Liver (tissue), 9 donors: ENCODE measurements around the gene PIGR. TPM values are rescaled to one million over a fixed set of nuclear protein-coding genes. Genes with fewer than 3 reads are reported as not detected.

ENCODE experiments used
- DNase-seq: peaks from one replicate; pipeline ENCODE4 v3.0.0-alpha.2; 2017; ENCODE audit warnings: low spot score
- H3K27ac ChIP-seq, 2 donors: one replicate each; pipeline ENCODE4 v1.7.0; 2013; ENCODE audit warnings: inconsistent platforms in 2 of 2, low read length in 2 of 2, control low read depth in 1 of 2, low read depth in 1 of 2, mild to moderate bottlenecking in 1 of 2
- H3K27me3 ChIP-seq, 4 donors: one replicate each; pipeline versions ENCODE4 v1.6.1 to v1.7.0; 2013; ENCODE audit warnings: low read length in 3 of 4, inconsistent platforms in 1 of 4, mild to moderate bottlenecking in 1 of 4, moderate library complexity in 1 of 4; ENCODE audit not compliant: control insufficient read depth in 4 of 4, insufficient read depth in 4 of 4
- H3K36me3 ChIP-seq, 4 donors: one replicate each; pipeline versions ENCODE4 v1.6.1 to v1.7.0; 2013; ENCODE audit warnings: low read length in 3 of 4, mild to moderate bottlenecking in 3 of 4, low read depth in 1 of 4, moderate library complexity in 1 of 4; ENCODE audit not compliant: control insufficient read depth in 4 of 4, insufficient read depth in 3 of 4
- H3K4me1 ChIP-seq, 4 donors: one replicate each; pipeline versions ENCODE4 v1.6.1 to v1.7.0; 2013; ENCODE audit warnings: low read length in 3 of 4, mild to moderate bottlenecking in 3 of 4, moderate library complexity in 1 of 4; ENCODE audit not compliant: control insufficient read depth in 4 of 4, insufficient read depth in 4 of 4
- H3K4me3 ChIP-seq, 3 donors: one replicate each; pipeline versions ENCODE4 v1.6.1 to v1.7.0; 2013; ENCODE audit warnings: low read length in 3 of 3, control low read depth in 1 of 3, low read depth in 1 of 3, mild to moderate bottlenecking in 1 of 3
- H3K9ac ChIP-seq, 2 donors: one replicate each; pipeline ENCODE4 v1.7.0; 2013; ENCODE audit warnings: low read length in 2 of 2, mild to moderate bottlenecking in 2 of 2, moderate library complexity in 2 of 2, control low read depth in 1 of 2, low read depth in 1 of 2
- H3K9me3 ChIP-seq, 4 donors: one replicate each; pipeline versions ENCODE4 v1.6.1 to v1.7.0; 2013; ENCODE audit warnings: low read length in 3 of 4; ENCODE audit not compliant: control insufficient read depth in 4 of 4
- ATF3 ChIP-seq: IDR thresholded peaks from 2 replicates; pipeline ENCODE4 v1.6.1; 2016; ENCODE audit warnings: antibody characterized with exemption
- CTCF ChIP-seq: fragments of 150-350 bp; IDR thresholded peaks from 2 replicates; pipeline ENCODE4 v1.5.1; 2017; ENCODE audit warnings: improper control_type of control experiment, low read depth, low read length; ENCODE audit not compliant: missing input control
- EGR1 ChIP-seq, 2 donors: IDR thresholded peaks; 2 replicates each; pipeline ENCODE4 v1.6.1; 2016 to 2018; ENCODE audit warnings: antibody characterized with exemption in 2 of 2, low read depth in 2 of 2
- FOXA1 ChIP-seq: IDR thresholded peaks from 2 replicates; pipeline ENCODE4 v1.6.1; 2016; ENCODE audit warnings: antibody characterized with exemption
- FOXA2 ChIP-seq: IDR thresholded peaks from 2 replicates; pipeline ENCODE4 v1.6.1; 2016; ENCODE audit warnings: antibody characterized with exemption
- GABPA ChIP-seq, 2 donors: IDR thresholded peaks in 1 of 2; conservative IDR thresholded peaks in 1 of 2; 2 replicates each; pipeline ENCODE4 v1.6.1; 2016; ENCODE audit warnings: antibody characterized with exemption in 2 of 2, mild to moderate bottlenecking in 1 of 2, moderate library complexity in 1 of 2
- HNF4A ChIP-seq, 2 donors: conservative IDR thresholded peaks; 2 replicates each; pipeline ENCODE4 v1.6.1; 2016; ENCODE audit warnings: antibody characterized with exemption in 2 of 2, mild to moderate bottlenecking in 2 of 2
- HNF4G ChIP-seq: IDR thresholded peaks from 2 replicates; pipeline ENCODE4 v1.6.1; 2016; ENCODE audit warnings: antibody characterized with exemption
- JUND ChIP-seq, 2 donors: IDR thresholded peaks; 2 replicates each; pipeline ENCODE4 v1.6.1; 2016; ENCODE audit warnings: antibody characterized with exemption in 2 of 2
- MAX ChIP-seq: IDR thresholded peaks from 2 replicates; pipeline ENCODE4 v1.6.1; 2016; ENCODE audit warnings: antibody characterized with exemption
- NR2F2 ChIP-seq: IDR thresholded peaks from 2 replicates; pipeline ENCODE4 v1.6.1; 2016; ENCODE audit warnings: antibody characterized with exemption
- RAD21 ChIP-seq, 2 donors: IDR thresholded peaks; 2 replicates each; pipeline ENCODE4 v1.6.1; 2016; ENCODE audit warnings: antibody characterized with exemption in 2 of 2, mild to moderate bottlenecking in 2 of 2
- RXRA ChIP-seq, 2 donors: IDR thresholded peaks; 2 replicates each; pipeline ENCODE4 v1.6.1; 2017 to 2018; ENCODE audit warnings: antibody characterized with exemption in 2 of 2, mild to moderate bottlenecking in 1 of 2
- SP1 ChIP-seq: IDR thresholded peaks from 2 replicates; pipeline ENCODE4 v1.6.1; 2018; ENCODE audit warnings: antibody characterized with exemption, mild to moderate bottlenecking
- YY1 ChIP-seq: IDR thresholded peaks from 2 replicates; pipeline ENCODE4 v1.6.1; 2016; ENCODE audit warnings: antibody characterized with exemption, mild to moderate bottlenecking
- ZBTB33 ChIP-seq: IDR thresholded peaks from 2 replicates; pipeline ENCODE4 v1.6.1; 2016; ENCODE audit warnings: antibody characterized with exemption
- WGBS: extraction: QIAGEN DNeasy Blood & Tissue Kit; methylation state at CpG from one replicate; pipeline ENCODE4 v1.1.7; 2013; 5-methylcytosine and 5-hydroxymethylcytosine counted together
- polyA plus RNA-seq, 2 donors: library from polyadenylated mRNA; stranded (reverse) in 1 of 2; unstranded in 1 of 2; fragments of 200-250 nt in 1 of 2; fragments of >200 nt in 1 of 2; fragmentation: Nextera tagmentation in 1 of 2; extraction: Ambion mirVana in 1 of 2; gene quantifications; one replicate each; pipeline versions ENCODE4 v1.2.1 to v1.2.3, GENCODE V29; 2013 to 2015
- total RNA-seq, 2 donors: library from RNA; depleted of rRNA; stranded (reverse); fragments of >200 nt; gene quantifications; one replicate each; pipeline ENCODE4 v1.2.3, GENCODE V29; 2014
- donor health status: healthy.
- donor health status: healthy.
- donor health status: healthy.
- donor health status: healthy.
- donor health status: healthy.

PIGR gene
- total and polyA plus RNA-seq, 4 donors: 0.09 to 43.3 (median 14.1) TPM

DNA sequence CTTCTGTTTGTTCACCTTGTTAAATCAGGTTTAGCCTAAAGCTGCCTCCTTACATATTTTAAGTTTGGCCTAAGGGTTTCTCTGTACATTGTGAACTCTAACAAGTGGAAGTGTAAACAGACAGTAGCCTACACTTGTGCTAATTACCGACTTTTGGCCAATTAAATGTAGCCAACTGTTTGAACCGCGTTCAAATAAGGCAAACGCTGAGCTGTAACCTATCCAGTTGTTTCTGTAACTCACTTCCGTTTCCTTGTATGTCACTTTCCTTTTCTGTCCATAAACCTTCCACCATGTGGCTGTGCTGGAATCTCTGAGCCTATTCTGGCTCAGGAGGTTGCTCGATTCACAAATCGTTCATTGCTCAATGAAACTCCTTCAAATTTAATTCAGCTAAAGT lies 32.0 kb upstream of the PIGR start:
- WGBS: 76% methylated on average over 7 of the region's 7 CpGs
- Histone ChIP-seq H3K9me3 (no peaks in the 10 kb centered on the region), H3K4me1 (peaks cover 0 to 2% (median 0%) of the 10 kb centered on the region in 4 donors), H3K27ac (no peak overlapping the region), H3K4me3 (no peak overlapping the region), H3K36me3 (no peaks in the 10 kb centered on the region), H3K27me3 (no peaks in the 10 kb centered on the region), H3K9ac (no peak overlapping the region)
- DNase-seq: no peak
- TF ChIP-seq ATF3 (no peak), MAX (no peak), CTCF (no peak), EGR1 (IDR thresholded peaks at IDR 0.05; ENCODE audit: low read depth in 2 of 2) (no peak), NR2F2 (no peak), RXRA (IDR thresholded peaks at IDR 0.05) (no peak), FOXA2 (no peak), YY1 (no peak), RAD21 (IDR thresholded peaks at IDR 0.05) (no peak), JUND (IDR thresholded peaks at IDR 0.05) (no peak), ZBTB33 (no peak), GABPA (IDR thresholded peaks at IDR 0.05 in 1 of 2, conservative IDR thresholded peaks at IDR 0.05 in 1 of 2) (no peak), HNF4G (no peak), FOXA1 (no peak), HNF4A (conservative IDR thresholded peaks at IDR 0.05) (no peak)

DNA sequence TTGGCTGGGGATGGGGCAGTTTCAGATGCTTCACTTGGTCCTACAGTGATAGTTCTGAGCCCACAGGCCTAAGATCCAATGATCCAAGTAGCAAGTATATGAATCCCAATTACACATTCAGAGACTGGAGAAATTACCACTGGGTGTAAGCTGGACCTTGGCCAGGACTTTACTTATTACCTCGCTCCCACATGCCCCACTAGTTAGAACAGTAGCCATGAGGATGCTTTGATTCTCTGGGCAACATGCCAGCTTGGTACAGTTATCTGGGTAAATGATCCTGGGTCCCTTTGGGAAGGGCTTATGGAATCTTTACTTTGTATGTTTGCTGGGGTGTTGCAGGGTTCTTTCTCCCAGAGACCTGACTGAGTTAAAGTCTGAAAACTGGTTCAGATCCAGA lies 29.0 kb upstream of the PIGR start:
- Histone ChIP-seq H3K27ac (no peak overlapping the region), H3K9ac (no peak overlapping the region), H3K4me3 (no peak overlapping the region), H3K27me3 (no peaks in the 10 kb centered on the region), H3K36me3 (no peaks in the 10 kb centered on the region), H3K9me3 (no peaks in the 10 kb centered on the region), H3K4me1 (peaks cover 0 to 29% (median 22%) of the 10 kb centered on the region in 4 donors)
- 90% methylated on average over 1 of the region's 1 CpG for WGBS
- TF ChIP-seq EGR1 (IDR thresholded peaks at IDR 0.05; ENCODE audit: low read depth in 2 of 2): no peak
- TF ChIP-seq NR2F2: no peak
- TF ChIP-seq HNF4G: no peak
- no peak for TF ChIP-seq YY1
- TF ChIP-seq CTCF: no peak
- no peak for TF ChIP-seq SP1
- no peak for TF ChIP-seq HNF4A (conservative IDR thresholded peaks at IDR 0.05)
- no peak for TF ChIP-seq MAX
- DNase-seq: no peak
